ENCODE results near the gene PWP1.

The PWP1 gene

DNA sequence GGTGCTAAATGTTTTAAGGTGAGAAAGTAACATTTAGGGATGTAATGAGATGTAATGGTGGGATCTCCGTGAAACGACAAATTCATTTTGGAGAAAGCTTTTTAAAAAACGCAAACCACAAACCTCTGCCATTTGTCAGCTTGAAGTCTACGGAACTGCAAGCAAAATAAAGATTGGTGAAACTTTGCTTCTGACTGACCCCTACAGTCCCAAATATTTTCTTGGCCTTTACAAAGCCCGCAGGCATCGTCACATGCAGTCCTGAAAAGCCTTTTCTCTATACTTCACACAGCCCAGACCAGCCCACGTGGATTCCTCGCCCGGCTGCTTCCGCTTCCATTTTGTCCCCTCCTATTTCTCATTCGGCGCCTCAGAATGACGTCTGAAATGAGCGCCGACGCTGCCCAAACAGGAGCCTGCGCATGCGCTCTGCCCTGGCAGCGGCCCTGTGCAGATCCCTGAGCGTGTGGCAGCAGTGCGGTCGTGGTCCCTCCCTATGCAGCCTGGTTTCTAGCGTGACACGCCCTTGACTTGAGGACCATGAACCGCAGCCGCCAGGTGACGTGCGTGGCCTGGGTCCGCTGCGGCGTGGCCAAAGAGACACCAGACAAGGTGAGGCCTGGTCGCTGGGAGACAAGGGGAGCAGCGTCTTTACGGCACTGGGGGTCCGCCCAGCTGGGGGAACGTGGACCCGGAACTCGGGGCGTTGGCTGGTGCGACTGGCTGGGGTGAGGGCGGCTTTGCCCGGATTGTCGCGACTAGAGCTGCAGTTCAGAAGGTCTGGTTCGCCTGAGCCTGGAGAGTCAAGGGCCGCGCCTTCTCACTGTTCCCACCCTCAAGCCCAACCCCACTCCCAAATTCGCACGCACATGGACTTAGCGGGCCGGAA is at the start of gene PWP1:
PWP1 (plus strand) TSS at position 440 of the 889 bp plus-strand sequence; CDS start at position 541, 101 bp downstream.
- TF ChIP-seq, protein P1, sequence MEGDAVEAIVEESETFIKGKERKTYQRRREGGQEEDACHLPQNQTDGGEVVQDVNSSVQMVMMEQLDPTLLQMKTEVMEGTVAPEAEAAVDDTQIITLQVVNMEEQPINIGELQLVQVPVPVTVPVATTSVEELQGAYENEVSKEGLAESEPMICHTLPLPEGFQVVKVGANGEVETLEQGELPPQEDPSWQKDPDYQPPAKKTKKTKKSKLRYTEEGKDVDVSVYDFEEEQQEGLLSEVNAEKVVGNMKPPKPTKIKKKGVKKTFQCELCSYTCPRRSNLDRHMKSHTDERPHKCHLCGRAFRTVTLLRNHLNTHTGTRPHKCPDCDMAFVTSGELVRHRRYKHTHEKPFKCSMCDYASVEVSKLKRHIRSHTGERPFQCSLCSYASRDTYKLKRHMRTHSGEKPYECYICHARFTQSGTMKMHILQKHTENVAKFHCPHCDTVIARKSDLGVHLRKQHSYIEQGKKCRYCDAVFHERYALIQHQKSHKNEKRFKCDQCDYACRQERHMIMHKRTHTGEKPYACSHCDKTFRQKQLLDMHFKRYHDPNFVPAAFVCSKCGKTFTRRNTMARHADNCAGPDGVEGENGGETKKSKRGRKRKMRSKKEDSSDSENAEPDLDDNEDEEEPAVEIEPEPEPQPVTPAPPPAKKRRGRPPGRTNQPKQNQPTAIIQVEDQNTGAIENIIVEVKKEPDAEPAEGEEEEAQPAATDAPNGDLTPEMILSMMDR (IDR thresholded peaks at IDR 0.05; ENCODE audit: borderline replicate concordance, insufficient read depth, low read depth, low read length), result no peak
- peak within 1 kb of the TSS; percentile 73 for H3K4me3 ChIP-seq (ENCODE audit: low read depth, low read length)

DNA sequence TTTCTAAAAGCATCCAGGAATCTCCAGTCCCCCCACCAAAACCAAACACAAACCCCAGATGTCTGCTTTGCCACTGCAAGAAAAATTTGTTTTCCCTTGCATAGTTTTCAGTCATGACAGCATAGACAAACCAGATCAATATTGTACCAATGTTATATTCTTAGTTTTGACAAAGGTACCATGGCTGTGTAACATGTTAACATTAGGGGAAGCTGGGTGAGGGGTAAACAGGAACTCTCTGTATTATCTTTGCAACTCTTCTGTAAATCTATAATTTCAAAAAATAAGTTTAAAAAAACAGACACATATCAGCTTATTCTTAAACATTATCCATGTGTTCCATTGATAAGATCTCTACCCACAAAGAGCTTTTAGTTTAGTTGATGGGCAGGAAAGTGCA is 44.4 kb upstream of the PWP1 start:
- TF ChIP-seq, protein P1 (IDR thresholded peaks at IDR 0.05; ENCODE audit: borderline replicate concordance, insufficient read depth, low read depth, low read length), result no peak

DNA sequence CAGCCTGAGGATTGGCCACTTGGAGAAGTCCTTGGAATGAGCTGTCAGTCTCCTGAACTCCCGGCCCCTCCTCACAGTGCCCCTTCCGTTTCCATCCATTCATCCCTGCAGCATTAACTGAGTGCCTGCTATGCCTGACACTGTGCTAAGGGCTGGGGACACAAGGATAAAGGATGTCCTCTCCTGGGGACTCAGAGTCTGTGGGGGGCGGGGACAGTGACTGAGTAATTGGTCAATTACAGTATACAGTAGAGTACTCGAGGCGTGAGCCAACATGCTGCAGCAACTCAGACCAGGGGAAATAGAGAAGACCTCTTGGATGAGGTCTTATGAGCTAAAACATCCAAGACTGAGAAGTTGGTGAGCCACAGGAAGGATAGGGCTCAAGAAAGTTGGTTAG is 43.4 kb upstream of the PWP1 start:
- H3K4me3 ChIP-seq (ENCODE audit: low read depth, low read length), result no peak overlapping the region
- TF ChIP-seq, protein P1 (IDR thresholded peaks at IDR 0.05; ENCODE audit: borderline replicate concordance, insufficient read depth, low read depth, low read length), result no peak

More for the DNA sequence above, 44.4 kb upstream of the PWP1 start:
- no peak overlapping the region for H3K4me3 ChIP-seq (ENCODE audit: low read depth, low read length)

DNA sequence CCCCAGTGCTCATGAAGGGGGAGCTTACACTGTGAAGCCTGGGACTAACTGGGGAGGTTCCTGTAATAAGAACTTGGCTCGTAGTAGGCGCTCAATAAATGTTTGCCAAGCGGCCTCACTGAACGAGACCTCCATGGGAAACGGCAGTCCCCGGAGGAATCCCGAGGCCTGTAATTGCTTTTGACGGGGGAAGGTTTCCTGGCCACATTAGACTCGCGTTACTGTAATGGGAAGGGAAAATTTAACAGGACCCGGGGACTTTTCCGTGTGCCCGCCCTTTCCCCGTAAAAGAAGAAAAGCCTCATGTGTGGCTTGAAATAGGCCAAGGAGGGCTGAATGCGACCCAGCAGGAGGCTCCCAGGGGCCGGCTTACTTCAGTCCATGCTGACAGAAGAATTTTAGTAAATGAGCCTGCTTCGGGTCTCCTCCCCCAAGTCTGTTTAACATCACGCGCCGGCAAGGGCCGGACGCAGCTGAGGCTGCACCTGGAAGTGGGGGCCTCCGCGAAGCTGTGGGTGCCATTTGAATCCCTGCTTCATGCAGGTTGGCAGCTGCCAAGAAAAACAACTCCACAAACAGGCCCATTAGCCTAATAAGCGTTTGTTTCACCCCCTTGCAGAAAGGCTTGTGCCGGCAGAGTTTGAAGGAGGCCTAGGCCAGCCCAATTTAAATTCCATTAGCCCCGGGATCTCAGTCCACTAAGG is 39.8 kb upstream of the PWP1 start:
- TF ChIP-seq, protein P1 (IDR thresholded peaks at IDR 0.05; ENCODE audit: borderline replicate concordance, insufficient read depth, low read depth, low read length), result no peak
- H3K4me3 ChIP-seq (ENCODE audit: low read depth, low read length), result no peak overlapping the region

DNA sequence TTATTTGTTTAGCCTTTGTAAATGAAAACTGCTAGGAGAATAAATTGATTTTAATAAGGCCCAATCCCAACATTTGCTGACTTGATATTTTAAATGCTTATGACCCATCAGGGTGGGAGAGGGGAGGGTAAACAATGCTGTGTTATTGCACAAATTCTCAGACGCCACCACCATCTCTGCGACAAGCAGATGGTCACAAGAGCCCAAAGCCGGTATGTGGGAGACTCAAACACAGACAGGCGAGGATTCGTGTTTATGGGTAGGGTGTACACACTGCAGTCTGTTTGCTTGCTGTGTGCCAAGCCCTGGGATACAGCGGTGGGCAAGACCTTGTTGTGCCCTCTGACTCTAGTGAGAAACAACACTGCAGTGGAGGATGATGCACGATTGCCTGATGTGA is 39.2 kb upstream of the PWP1 start:
- TF ChIP-seq, protein P1 (IDR thresholded peaks at IDR 0.05; ENCODE audit: borderline replicate concordance, insufficient read depth, low read depth, low read length), result no peak
- no peak overlapping the region for H3K4me3 ChIP-seq (ENCODE audit: low read depth, low read length)

DNA sequence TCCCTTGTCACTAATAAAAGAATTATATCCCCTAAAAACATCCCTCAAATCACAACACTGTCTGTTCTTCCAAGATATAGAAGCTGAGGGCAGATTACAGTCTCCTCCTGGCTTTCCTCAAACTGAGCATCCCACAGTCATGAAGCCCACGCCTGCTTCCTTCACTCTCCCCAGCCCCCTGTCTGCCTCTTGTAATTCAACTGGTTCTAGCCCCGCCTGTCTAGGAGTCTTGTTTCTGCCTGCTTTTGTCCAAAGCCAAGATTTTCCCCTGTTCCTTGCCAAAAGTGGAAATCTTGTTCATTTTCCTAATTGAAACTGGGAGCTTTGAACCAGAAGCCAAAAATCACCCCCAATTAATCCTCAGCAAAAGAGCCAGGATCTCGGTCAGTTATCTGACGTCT is 35.9 kb upstream of the PWP1 start:
- H3K4me3 ChIP-seq (ENCODE audit: low read depth, low read length), result no peak overlapping the region
- TF ChIP-seq, protein P1 (IDR thresholded peaks at IDR 0.05; ENCODE audit: borderline replicate concordance, insufficient read depth, low read depth, low read length), result no peak

Measured in GM12875 (cell line).